Loucy (cell line): ENCODE results near the gene ZDHHC13.

Experiments used
- H2AFZ ChIP-seq: fragments of 200-600 bp; sonication (generic); 2 replicates; pipeline ENCODE4 v1.6.0; 2016; ENCODE audit warnings: antibody characterized with exemption, mild to moderate bottlenecking, low read length, moderate library complexity
- H3F3A ChIP-seq: fragments of 200-600 bp; 2 replicates; pipeline ENCODE4 v1.6.0; 2016; ENCODE audit warnings: antibody characterized with exemption, low read depth, mild to moderate bottlenecking
- H3K27me3 ChIP-seq: fragments of 200-600 bp; sonication (generic); 2 replicates; pipeline ENCODE4 v1.6.1; 2014; ENCODE audit warnings: low read length, mild to moderate bottlenecking; ENCODE audit not compliant: insufficient read depth, poor library complexity, severe bottlenecking
- H3K36me3 ChIP-seq: fragments of 200-600 bp; sonication (generic); 2 replicates; pipeline ENCODE4 v1.6.1; 2016; ENCODE audit warnings: low read length; ENCODE audit not compliant: insufficient read depth
- H3K4me1 ChIP-seq: fragments of 200-600 bp; sonication (generic); 2 replicates; pipeline ENCODE4 v1.5.1; 2014; ENCODE audit warnings: low read length, mild to moderate bottlenecking; ENCODE audit not compliant: insufficient read depth, poor library complexity, severe bottlenecking
- H3K4me2 ChIP-seq: fragments of 200-600 bp; sonication (generic); 2 replicates; pipeline ENCODE4 v1.6.0; 2014; ENCODE audit warnings: antibody characterized with exemption, low read length, low read depth, mild to moderate bottlenecking; ENCODE audit not compliant: poor library complexity, severe bottlenecking
- H3K4me3 ChIP-seq: fragments of 200-600 bp; sonication (generic); 2 replicates; pipeline ENCODE4 v1.5.1; 2014; ENCODE audit warnings: low read length, mild to moderate bottlenecking, mixed read lengths; ENCODE audit not compliant: poor library complexity, severe bottlenecking
- H3K79me2 ChIP-seq: fragments of 200-600 bp; sonication (generic); 2 replicates; pipeline ENCODE4 v1.6.1; 2014; ENCODE audit warnings: low read length; ENCODE audit not compliant: insufficient read depth
- H3K9ac ChIP-seq: fragments of 200-600 bp; sonication (generic); 2 replicates; pipeline ENCODE4 v1.6.0; 2014; ENCODE audit warnings: mild to moderate bottlenecking, low read depth, low read length, moderate library complexity; ENCODE audit not compliant: poor library complexity, severe bottlenecking
- H3K9me2 ChIP-seq: fragments of 200-600 bp; sonication (generic); replicated peaks from 2 replicates; pipeline ENCODE4 v1.6.1; 2016; ENCODE audit warnings: low read depth, low read length, mixed read lengths
- H3K9me3 ChIP-seq: fragments of 200-600 bp; sonication (generic); 2 replicates; pipeline ENCODE4 v1.6.1; 2014; ENCODE audit warnings: mild to moderate bottlenecking, antibody characterized with exemption, low read length, low read depth; ENCODE audit not compliant: insufficient read depth
- H4K20me1 ChIP-seq: fragments of 200-600 bp; sonication (generic); 2 replicates; pipeline ENCODE4 v1.6.0; 2014; ENCODE audit warnings: antibody characterized with exemption, low read length, mild to moderate bottlenecking; ENCODE audit not compliant: insufficient read depth, poor library complexity, severe bottlenecking
- EZH2phosphoT487 ChIP-seq: fragments of 200-600 bp; IDR thresholded peaks from 2 replicates; pipeline ENCODE4 v1.6.1; 2018; ENCODE audit warnings: antibody characterized with exemption, mild to moderate bottlenecking, moderate library complexity, borderline replicate concordance
- TF ChIP-seq, protein P1 (sequence below): fragments of 200-600 bp; sonication (generic); conservative IDR thresholded peaks from 2 replicates; pipeline ENCODE4 v1.5.1; 2014; ENCODE audit warnings: mild to moderate bottlenecking, antibody characterized with exemption, low read length

The ZDHHC13 gene

GRCh38 chr11:19101796-19102520 lies 15.0 kb upstream of the ZDHHC13 start:
- Histone ChIP-seq H3K9ac (no peak overlapping the region), H4K20me1 (no peaks in the 10 kb centered on the region), H3K4me1 (no peaks in the 10 kb centered on the region), H3K4me2 (no peak overlapping the region), H3F3A (no peaks in the 10 kb centered on the region), H3K9me2 (no peaks in the 10 kb centered on the region), H3K4me3 (no peak overlapping the region), H2AFZ (no peak overlapping the region), H3K36me3 (no peaks in the 10 kb centered on the region), H3K27me3 (no peaks in the 10 kb centered on the region), H3K9me3 (no peaks in the 10 kb centered on the region), H3K79me2 (no peaks in the 10 kb centered on the region)
- TF ChIP-seq, protein P1, sequence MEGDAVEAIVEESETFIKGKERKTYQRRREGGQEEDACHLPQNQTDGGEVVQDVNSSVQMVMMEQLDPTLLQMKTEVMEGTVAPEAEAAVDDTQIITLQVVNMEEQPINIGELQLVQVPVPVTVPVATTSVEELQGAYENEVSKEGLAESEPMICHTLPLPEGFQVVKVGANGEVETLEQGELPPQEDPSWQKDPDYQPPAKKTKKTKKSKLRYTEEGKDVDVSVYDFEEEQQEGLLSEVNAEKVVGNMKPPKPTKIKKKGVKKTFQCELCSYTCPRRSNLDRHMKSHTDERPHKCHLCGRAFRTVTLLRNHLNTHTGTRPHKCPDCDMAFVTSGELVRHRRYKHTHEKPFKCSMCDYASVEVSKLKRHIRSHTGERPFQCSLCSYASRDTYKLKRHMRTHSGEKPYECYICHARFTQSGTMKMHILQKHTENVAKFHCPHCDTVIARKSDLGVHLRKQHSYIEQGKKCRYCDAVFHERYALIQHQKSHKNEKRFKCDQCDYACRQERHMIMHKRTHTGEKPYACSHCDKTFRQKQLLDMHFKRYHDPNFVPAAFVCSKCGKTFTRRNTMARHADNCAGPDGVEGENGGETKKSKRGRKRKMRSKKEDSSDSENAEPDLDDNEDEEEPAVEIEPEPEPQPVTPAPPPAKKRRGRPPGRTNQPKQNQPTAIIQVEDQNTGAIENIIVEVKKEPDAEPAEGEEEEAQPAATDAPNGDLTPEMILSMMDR = no peak
- no peak for TF ChIP-seq EZH2phosphoT487

GRCh38 chr11:19102521-19102900 lies 14.5 kb upstream of the ZDHHC13 start:
- no peak overlapping the region for H3K4me3 ChIP-seq
- H3K36me3 ChIP-seq = no peaks in the 10 kb centered on the region
- no peaks in the 10 kb centered on the region for H3K9me3 ChIP-seq
- no peak overlapping the region for H2AFZ ChIP-seq
- H3K79me2 ChIP-seq = no peaks in the 10 kb centered on the region
- H3K27me3 ChIP-seq = no peaks in the 10 kb centered on the region
- H3F3A ChIP-seq = no peaks in the 10 kb centered on the region
- no peaks in the 10 kb centered on the region for H3K4me1 ChIP-seq
- TF ChIP-seq, protein P1 = no peak
- TF ChIP-seq EZH2phosphoT487 = no peak
- no peaks in the 10 kb centered on the region for H3K9me2 ChIP-seq
- H3K4me2 ChIP-seq = no peak overlapping the region
- H4K20me1 ChIP-seq = no peaks in the 10 kb centered on the region
- no peak overlapping the region for H3K9ac ChIP-seq

DNA sequence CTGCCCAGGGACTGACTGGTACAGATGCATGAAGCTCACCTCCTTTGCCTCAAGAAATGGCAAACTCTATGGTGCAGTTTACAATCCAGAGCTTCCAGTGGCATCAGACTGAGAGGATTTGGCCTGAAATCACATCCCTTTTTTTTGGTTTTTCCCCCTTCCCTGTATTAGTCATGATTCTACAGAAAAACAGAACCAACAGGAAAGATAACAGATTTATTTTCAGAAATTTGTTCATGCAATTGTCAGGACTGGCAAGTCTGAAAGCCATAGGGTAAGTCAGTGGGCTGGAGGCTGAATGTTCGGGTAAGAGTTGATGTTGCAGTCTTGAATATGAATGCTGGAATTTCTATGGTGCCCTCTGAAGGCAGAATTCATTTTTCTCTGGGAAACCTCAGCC lies 12.0 kb upstream of the ZDHHC13 start:
- Histone ChIP-seq H3K79me2 (no peaks in the 10 kb centered on the region), H3K27me3 (no peaks in the 10 kb centered on the region)

More for the DNA sequence above, 12.0 kb upstream of the ZDHHC13 start:
- Histone ChIP-seq H3K4me3 (no peak overlapping the region), H3K36me3 (no peaks in the 10 kb centered on the region), H3K9me3 (no peaks in the 10 kb centered on the region), H3F3A (no peaks in the 10 kb centered on the region), H3K4me1 (peaks cover 10% of the 10 kb centered on the region), H2AFZ (no peak overlapping the region), H3K9me2 (no peaks in the 10 kb centered on the region), H4K20me1 (no peaks in the 10 kb centered on the region), H3K4me2 (no peak overlapping the region), H3K9ac (no peak overlapping the region)
- TF ChIP-seq, protein P1 = no peak
- TF ChIP-seq EZH2phosphoT487 = no peak
